WTC11 (cell line): ENCODE measurements around the gene STON1. TPM values are rescaled to one million over a fixed set of nuclear protein-coding genes. Genes with fewer than 3 reads are reported as not detected.

ENCODE experiments used
- ATAC-seq: fragments of 200-7000 bp; cut with Tn5 transposase; 2 replicates; pipeline ENCODE4 v1.10.0; 2021; ENCODE audit warnings: mild to moderate bottlenecking, moderate library complexity
- CTCF ChIA-PET: fragments of 300-600 bp; sonication (Branson Sonifier 250); formaldehyde crosslinking; loops from one replicate; lab custom pipeline; 2021; ENCODE audit warnings: antibody characterized with exemption; lab: Charles Lee
- POLR2A ChIA-PET: fragments of 350-600 bp; sonication (Branson Sonifier 250); formaldehyde crosslinking; loops from one replicate; lab custom pipeline; 2021; ENCODE audit warnings: antibody characterized with exemption; lab: Charles Lee
- DNase-seq: peaks from one replicate; pipeline ENCODE4 v3.0.0; 2021; ENCODE audit warnings: low spot score
- H3K27ac Mint-ChIP-seq: 2 replicates; pipeline ENCODE4 v1.8.0; 2021; ENCODE audit warnings: mixed read lengths
- H3K27me3 Mint-ChIP-seq: 2 replicates; pipeline ENCODE4 v1.8.0; 2021; ENCODE audit warnings: low read depth, mild to moderate bottlenecking, moderate library complexity, mixed read lengths
- H3K36me3 Mint-ChIP-seq: 2 replicates; pipeline ENCODE4 v1.8.0; 2021; ENCODE audit warnings: mixed read lengths
- H3K4me1 Mint-ChIP-seq: 2 replicates; pipeline ENCODE4 v1.8.0; 2022; ENCODE audit warnings: mixed read lengths
- H3K4me3 Mint-ChIP-seq: 2 replicates; pipeline ENCODE4 v1.8.0; 2021; ENCODE audit warnings: mild to moderate bottlenecking, moderate library complexity, mixed read lengths
- H3K9me3 Mint-ChIP-seq: 2 replicates; pipeline ENCODE4 v1.8.0; 2021; ENCODE audit warnings: mixed read lengths
- CREB1 ChIP-seq: sonication (generic); formaldehyde crosslinking; IDR thresholded peaks from 2 replicates; pipeline ENCODE4 v1.8.0; 2023; ENCODE audit warnings: mild to moderate bottlenecking, missing genetic modification reagents
- ELF4 ChIP-seq: sonication (generic); formaldehyde crosslinking; IDR thresholded peaks from 2 replicates; pipeline ENCODE4 v1.8.1; 2022; ENCODE audit warnings: low read depth, mild to moderate bottlenecking, moderate library complexity, missing genetic modification reagents
- HMGA2 ChIP-seq: fragments of 250-450 bp; sonication (Bioruptor Pico); IDR thresholded peaks from 2 replicates; pipeline ENCODE4 v1.4.0; 2021; ENCODE audit warnings: mild to moderate bottlenecking, moderate library complexity
- NFATC4 ChIP-seq: fragments of 250-450 bp; sonication (Bioruptor Pico); IDR thresholded peaks from 2 replicates; pipeline ENCODE4 v1.9.0; 2021; ENCODE audit warnings: mild to moderate bottlenecking
- NFE2L1 ChIP-seq: sonication (generic); formaldehyde crosslinking; IDR thresholded peaks from 2 replicates; pipeline ENCODE4 v1.8.1; 2023; ENCODE audit warnings: missing genetic modification reagents
- NFYB ChIP-seq: sonication (generic); formaldehyde crosslinking; conservative IDR thresholded peaks from 2 replicates; pipeline ENCODE4 v1.8.0; 2022; ENCODE audit warnings: low read depth, missing genetic modification reagents
- NR1H2 ChIP-seq: sonication (generic); formaldehyde crosslinking; IDR thresholded peaks from 2 replicates; pipeline ENCODE4 v1.9.0; 2021; ENCODE audit warnings: mild to moderate bottlenecking, moderate library complexity, missing genetic modification reagents
- NR3C1 ChIP-seq: sonication (generic); formaldehyde crosslinking; conservative IDR thresholded peaks from 2 replicates; pipeline ENCODE4 v1.8.1; 2023; ENCODE audit warnings: low read depth, mild to moderate bottlenecking, missing genetic modification reagents
- RELA ChIP-seq: sonication (generic); formaldehyde crosslinking; IDR thresholded peaks from 2 replicates; pipeline ENCODE4 v1.8.1; 2022; ENCODE audit warnings: missing genetic modification reagents, mild to moderate bottlenecking, borderline replicate concordance
- TCF7 ChIP-seq: sonication (generic); formaldehyde crosslinking; IDR thresholded peaks from 2 replicates; pipeline ENCODE4 v1.8.0; 2022; ENCODE audit warnings: mild to moderate bottlenecking, low read depth, missing genetic modification reagents, moderate library complexity
- TEAD1 ChIP-seq: sonication (generic); formaldehyde crosslinking; IDR thresholded peaks from 2 replicates; pipeline ENCODE4 v1.8.0; 2022; ENCODE audit warnings: mild to moderate bottlenecking, missing genetic modification reagents
- TEAD4 ChIP-seq: sonication (generic); formaldehyde crosslinking; IDR thresholded peaks from 2 replicates; pipeline ENCODE4 v1.8.0; 2022; ENCODE audit warnings: mild to moderate bottlenecking, missing genetic modification reagents
- TP53 ChIP-seq: sonication (generic); formaldehyde crosslinking; IDR thresholded peaks from 2 replicates; pipeline ENCODE4 v1.8.1; 2023; ENCODE audit warnings: mild to moderate bottlenecking, missing genetic modification reagents
- ZBTB21 ChIP-seq: sonication (generic); formaldehyde crosslinking; IDR thresholded peaks from 2 replicates; pipeline ENCODE4 v1.8.1; 2023; ENCODE audit warnings: mild to moderate bottlenecking, missing genetic modification reagents, borderline replicate concordance
- ZNF121 ChIP-seq: sonication (generic); formaldehyde crosslinking; IDR thresholded peaks from 2 replicates; pipeline ENCODE4 v1.8.0; 2023; ENCODE audit warnings: missing genetic modification reagents
- ZNF219 ChIP-seq: sonication (generic); formaldehyde crosslinking; IDR thresholded peaks from 2 replicates; pipeline ENCODE4 v1.8.0; 2023; ENCODE audit warnings: missing genetic modification reagents, mild to moderate bottlenecking, borderline replicate concordance
- ZNF317 ChIP-seq: sonication (generic); formaldehyde crosslinking; IDR thresholded peaks from 2 replicates; pipeline ENCODE4 v1.8.1; 2023; ENCODE audit warnings: low read depth, mild to moderate bottlenecking, moderate library complexity, missing genetic modification reagents, borderline replicate concordance
- ZNF396 ChIP-seq: fragments of 250-450 bp; sonication (Bioruptor Pico); IDR thresholded peaks from 2 replicates; pipeline ENCODE4 v1.8.0; 2021; ENCODE audit warnings: mild to moderate bottlenecking, moderate library complexity, borderline replicate concordance
- ZNF416 ChIP-seq: fragments of 250-450 bp; sonication (Bioruptor Pico); IDR thresholded peaks from 2 replicates; pipeline ENCODE4 v1.9.0; 2021; ENCODE audit warnings: mild to moderate bottlenecking, inconsistent platforms
- ZNF671 ChIP-seq: fragments of 250-450 bp; sonication (Bioruptor Pico); IDR thresholded peaks from 2 replicates; pipeline ENCODE4 v1.8.0; 2021; ENCODE audit warnings: mild to moderate bottlenecking
- total RNA-seq: library from RNA; stranded (reverse); gene quantifications from 3 replicates; pipeline ENCODE4 v1.2.3, GENCODE V29; 2021
- TF ChIP-seq, protein P1 (sequence below): fragments of 250-450 bp; sonication (Bioruptor Pico); IDR thresholded peaks from 2 replicates; pipeline ENCODE4 v1.9.0; 2021; ENCODE audit warnings: mild to moderate bottlenecking, borderline replicate concordance
- TF ChIP-seq, protein P2 (sequence below): sonication (generic); formaldehyde crosslinking; IDR thresholded peaks from 2 replicates; pipeline ENCODE4 v1.8.1; 2023; ENCODE audit warnings: mild to moderate bottlenecking, moderate library complexity, missing genetic modification reagents
- TF ChIP-seq, protein P3 (sequence below): sonication (generic); formaldehyde crosslinking; IDR thresholded peaks from 2 replicates; pipeline ENCODE4 v1.8.0; 2022; ENCODE audit warnings: missing genetic modification reagents
- TF ChIP-seq, protein P4 (sequence below): sonication (generic); formaldehyde crosslinking; IDR thresholded peaks from 2 replicates; pipeline ENCODE4 v1.8.0; 2022; ENCODE audit warnings: mild to moderate bottlenecking, missing genetic modification reagents
- TF ChIP-seq, protein P5 (sequence below): sonication (generic); formaldehyde crosslinking; IDR thresholded peaks from 2 replicates; pipeline ENCODE4 v1.8.1; 2022; ENCODE audit warnings: missing genetic modification reagents, borderline replicate concordance

STON1 gene
- total RNA-seq, 1 experiment from 2014 or later: 11.0 TPM

DNA sequence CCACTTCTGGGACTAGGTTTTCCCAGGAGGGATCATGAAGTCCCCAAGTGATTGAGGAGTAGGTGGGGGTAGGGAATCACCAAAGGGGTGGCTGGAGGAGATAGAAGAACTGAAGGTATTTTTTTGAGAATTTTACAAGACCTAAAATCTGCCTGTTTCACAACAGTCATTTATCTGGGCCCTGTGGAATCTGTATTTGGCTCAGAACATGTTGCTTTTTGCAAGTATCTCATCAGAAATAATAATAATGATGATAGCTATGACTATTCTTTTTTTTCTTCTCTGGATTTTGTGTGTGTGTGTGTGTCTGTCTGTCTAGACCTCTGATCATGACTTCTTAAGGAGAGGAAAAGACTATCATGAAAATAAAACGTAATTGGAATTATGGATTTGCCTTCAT is 13.9 kb downstream of the STON1 start (continued):
- TF ChIP-seq, protein P1, sequence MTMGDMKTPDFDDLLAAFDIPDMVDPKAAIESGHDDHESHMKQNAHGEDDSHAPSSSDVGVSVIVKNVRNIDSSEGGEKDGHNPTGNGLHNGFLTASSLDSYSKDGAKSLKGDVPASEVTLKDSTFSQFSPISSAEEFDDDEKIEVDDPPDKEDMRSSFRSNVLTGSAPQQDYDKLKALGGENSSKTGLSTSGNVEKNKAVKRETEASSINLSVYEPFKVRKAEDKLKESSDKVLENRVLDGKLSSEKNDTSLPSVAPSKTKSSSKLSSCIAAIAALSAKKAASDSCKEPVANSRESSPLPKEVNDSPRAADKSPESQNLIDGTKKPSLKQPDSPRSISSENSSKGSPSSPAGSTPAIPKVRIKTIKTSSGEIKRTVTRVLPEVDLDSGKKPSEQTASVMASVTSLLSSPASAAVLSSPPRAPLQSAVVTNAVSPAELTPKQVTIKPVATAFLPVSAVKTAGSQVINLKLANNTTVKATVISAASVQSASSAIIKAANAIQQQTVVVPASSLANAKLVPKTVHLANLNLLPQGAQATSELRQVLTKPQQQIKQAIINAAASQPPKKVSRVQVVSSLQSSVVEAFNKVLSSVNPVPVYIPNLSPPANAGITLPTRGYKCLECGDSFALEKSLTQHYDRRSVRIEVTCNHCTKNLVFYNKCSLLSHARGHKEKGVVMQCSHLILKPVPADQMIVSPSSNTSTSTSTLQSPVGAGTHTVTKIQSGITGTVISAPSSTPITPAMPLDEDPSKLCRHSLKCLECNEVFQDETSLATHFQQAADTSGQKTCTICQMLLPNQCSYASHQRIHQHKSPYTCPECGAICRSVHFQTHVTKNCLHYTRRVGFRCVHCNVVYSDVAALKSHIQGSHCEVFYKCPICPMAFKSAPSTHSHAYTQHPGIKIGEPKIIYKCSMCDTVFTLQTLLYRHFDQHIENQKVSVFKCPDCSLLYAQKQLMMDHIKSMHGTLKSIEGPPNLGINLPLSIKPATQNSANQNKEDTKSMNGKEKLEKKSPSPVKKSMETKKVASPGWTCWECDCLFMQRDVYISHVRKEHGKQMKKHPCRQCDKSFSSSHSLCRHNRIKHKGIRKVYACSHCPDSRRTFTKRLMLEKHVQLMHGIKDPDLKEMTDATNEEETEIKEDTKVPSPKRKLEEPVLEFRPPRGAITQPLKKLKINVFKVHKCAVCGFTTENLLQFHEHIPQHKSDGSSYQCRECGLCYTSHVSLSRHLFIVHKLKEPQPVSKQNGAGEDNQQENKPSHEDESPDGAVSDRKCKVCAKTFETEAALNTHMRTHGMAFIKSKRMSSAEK (CRISPR knock-in tag): no peak
- TF ChIP-seq NFYB (CRISPR knock-in tag): no peak
- TF ChIP-seq, protein P2, sequence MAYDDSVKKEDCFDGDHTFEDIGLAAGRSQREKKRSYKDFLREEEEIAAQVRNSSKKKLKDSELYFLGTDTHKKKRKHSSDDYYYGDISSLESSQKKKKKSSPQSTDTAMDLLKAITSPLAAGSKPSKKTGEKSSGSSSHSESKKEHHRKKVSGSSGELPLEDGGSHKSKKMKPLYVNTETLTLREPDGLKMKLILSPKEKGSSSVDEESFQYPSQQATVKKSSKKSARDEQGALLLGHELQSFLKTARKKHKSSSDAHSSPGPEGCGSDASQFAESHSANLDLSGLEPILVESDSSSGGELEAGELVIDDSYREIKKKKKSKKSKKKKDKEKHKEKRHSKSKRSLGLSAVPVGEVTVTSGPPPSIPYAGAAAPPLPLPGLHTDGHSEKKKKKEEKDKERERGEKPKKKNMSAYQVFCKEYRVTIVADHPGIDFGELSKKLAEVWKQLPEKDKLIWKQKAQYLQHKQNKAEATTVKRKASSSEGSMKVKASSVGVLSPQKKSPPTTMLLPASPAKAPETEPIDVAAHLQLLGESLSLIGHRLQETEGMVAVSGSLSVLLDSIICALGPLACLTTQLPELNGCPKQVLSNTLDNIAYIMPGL (CRISPR knock-in tag): no peak

DNA sequence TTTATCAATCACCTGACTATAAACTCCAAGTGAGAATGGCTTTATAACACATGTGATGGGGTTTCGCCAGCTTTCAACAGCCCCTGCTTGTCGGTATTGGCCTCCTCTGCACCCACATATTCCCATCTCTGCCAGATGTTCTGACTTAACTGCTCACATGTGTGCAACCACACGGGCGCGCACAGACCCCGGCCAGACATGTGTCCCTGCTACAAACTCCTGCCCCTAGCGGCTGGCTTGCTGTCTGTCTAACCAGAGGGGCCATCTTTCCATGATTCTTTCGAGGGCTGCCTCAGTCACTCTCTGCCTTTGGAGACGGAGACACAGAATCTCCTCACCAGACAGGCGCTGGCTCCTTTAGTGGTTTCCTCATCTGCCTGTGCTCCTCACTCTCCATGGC is 15.3 kb downstream of the STON1 start:
- peak overlapping the region; percentile 3; the same call in 1 of the 2 replicates for H3K27ac Mint-ChIP-seq
- no peak for TF ChIP-seq NR3C1 (CRISPR knock-in tag)
- TF ChIP-seq, protein P3, sequence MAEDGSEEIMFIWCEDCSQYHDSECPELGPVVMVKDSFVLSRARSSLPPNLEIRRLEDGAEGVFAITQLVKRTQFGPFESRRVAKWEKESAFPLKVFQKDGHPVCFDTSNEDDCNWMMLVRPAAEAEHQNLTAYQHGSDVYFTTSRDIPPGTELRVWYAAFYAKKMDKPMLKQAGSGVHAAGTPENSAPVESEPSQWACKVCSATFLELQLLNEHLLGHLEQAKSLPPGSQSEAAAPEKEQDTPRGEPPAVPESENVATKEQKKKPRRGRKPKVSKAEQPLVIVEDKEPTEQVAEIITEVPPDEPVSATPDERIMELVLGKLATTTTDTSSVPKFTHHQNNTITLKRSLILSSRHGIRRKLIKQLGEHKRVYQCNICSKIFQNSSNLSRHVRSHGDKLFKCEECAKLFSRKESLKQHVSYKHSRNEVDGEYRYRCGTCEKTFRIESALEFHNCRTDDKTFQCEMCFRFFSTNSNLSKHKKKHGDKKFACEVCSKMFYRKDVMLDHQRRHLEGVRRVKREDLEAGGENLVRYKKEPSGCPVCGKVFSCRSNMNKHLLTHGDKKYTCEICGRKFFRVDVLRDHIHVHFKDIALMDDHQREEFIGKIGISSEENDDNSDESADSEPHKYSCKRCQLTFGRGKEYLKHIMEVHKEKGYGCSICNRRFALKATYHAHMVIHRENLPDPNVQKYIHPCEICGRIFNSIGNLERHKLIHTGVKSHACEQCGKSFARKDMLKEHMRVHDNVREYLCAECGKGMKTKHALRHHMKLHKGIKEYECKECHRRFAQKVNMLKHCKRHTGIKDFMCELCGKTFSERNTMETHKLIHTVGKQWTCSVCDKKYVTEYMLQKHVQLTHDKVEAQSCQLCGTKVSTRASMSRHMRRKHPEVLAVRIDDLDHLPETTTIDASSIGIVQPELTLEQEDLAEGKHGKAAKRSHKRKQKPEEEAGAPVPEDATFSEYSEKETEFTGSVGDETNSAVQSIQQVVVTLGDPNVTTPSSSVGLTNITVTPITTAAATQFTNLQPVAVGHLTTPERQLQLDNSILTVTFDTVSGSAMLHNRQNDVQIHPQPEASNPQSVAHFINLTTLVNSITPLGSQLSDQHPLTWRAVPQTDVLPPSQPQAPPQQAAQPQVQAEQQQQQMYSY (CRISPR knock-in tag): no peak
- TF ChIP-seq ZBTB21 (CRISPR knock-in tag): no peak
- TF ChIP-seq HMGA2 (CRISPR knock-in tag): no peak
- TF ChIP-seq TEAD1 (CRISPR knock-in tag): no peak
- no peak overlapping the region for H3K4me3 Mint-ChIP-seq
- peak; percentile 35 for DNase-seq
- H3K36me3 Mint-ChIP-seq: 0 out of 2 replicates have a peak, but pooled peaks cover 3% of the 10 kb centered on the region
- no peaks in the 10 kb centered on the region for H3K27me3 Mint-ChIP-seq
- CTCF ChIA-PET: interaction anchor here (1.2 kb wide), 1 partner anchor 44 kb away, joined by 4 read pairs; no protein-coding TSS in a partner anchor
- H3K4me1 Mint-ChIP-seq: peaks cover 24% of the 10 kb centered on the region
- H3K9me3 Mint-ChIP-seq: no peaks in the 10 kb centered on the region
- POLR2A ChIA-PET: no interaction called here
- peak; percentile 81 for ATAC-seq

DNA sequence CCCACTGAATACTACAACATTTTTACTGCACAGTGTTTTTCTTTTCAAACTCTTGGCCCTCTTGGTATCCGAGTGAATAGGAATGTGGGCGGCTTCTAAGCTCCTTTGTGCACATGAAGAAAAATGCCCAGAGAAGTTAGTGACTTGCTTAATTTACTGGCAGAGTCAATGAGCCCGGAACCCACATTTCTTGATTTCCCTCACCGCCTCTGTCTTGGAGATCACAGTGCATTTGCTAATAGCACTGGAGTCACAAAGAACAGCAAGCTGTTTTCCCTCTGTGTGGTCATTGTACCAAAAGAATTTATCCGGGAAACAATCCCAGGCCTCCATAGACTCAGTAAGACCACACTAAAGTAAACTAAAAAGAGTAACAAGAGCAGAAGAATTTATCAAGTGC is 18.9 kb downstream of the STON1 start:
- Mint-ChIP-seq H3K27ac (no peak overlapping the region), H3K4me3 (no peak overlapping the region), H3K9me3 (no peaks in the 10 kb centered on the region), H3K27me3 (no peaks in the 10 kb centered on the region), H3K36me3 (0 out of 2 replicates have a peak, but pooled peaks cover 3% of the 10 kb centered on the region), H3K4me1 (peaks cover 20% of the 10 kb centered on the region)
- DNase-seq: no peak
- ChIA-PET CTCF (no interaction called here), POLR2A (no interaction called here)
- ATAC-seq: no peak
- TF ChIP-seq TEAD4 (CRISPR knock-in tag): no peak
- TF ChIP-seq CREB1 (CRISPR knock-in tag): no peak
- no peak for TF ChIP-seq NR1H2 (CRISPR knock-in tag)
- no peak for TF ChIP-seq RELA (CRISPR knock-in tag)
- TF ChIP-seq ZNF121: no peak
- no peak for TF ChIP-seq NFE2L1 (CRISPR knock-in tag)
- no peak for TF ChIP-seq ZNF671 (CRISPR knock-in tag)
- TF ChIP-seq NFATC4: no peak
- TF ChIP-seq, protein P4, sequence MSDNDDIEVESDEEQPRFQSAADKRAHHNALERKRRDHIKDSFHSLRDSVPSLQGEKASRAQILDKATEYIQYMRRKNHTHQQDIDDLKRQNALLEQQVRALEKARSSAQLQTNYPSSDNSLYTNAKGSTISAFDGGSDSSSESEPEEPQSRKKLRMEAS (CRISPR knock-in tag): no peak
- no peak for TF ChIP-seq ZNF396 (CRISPR knock-in tag)
- no peak for TF ChIP-seq TCF7 (CRISPR knock-in tag)
- no peak for TF ChIP-seq ELF4 (CRISPR knock-in tag)
- no peak for TF ChIP-seq ZNF219
- TF ChIP-seq TP53: no peak
- no peak for TF ChIP-seq ZNF416 (CRISPR knock-in tag)
- TF ChIP-seq ZNF317 (CRISPR knock-in tag): no peak
- TF ChIP-seq, protein P5, sequence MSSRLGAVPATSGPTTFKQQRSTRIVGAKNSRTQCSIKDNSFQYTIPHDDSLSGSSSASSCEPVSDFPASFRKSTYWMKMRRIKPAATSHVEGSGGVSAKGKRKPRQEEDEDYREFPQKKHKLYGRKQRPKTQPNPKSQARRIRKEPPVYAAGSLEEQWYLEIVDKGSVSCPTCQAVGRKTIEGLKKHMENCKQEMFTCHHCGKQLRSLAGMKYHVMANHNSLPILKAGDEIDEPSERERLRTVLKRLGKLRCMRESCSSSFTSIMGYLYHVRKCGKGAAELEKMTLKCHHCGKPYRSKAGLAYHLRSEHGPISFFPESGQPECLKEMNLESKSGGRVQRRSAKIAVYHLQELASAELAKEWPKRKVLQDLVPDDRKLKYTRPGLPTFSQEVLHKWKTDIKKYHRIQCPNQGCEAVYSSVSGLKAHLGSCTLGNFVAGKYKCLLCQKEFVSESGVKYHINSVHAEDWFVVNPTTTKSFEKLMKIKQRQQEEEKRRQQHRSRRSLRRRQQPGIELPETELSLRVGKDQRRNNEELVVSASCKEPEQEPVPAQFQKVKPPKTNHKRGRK (CRISPR knock-in tag): no peak
